Measurements from ENCODE around the gene TLR7.

GRCh38 chrX:12920990-12921389 is 54.1 kb downstream of the TLR7 start:
- TF ChIP-seq, protein P1, sequence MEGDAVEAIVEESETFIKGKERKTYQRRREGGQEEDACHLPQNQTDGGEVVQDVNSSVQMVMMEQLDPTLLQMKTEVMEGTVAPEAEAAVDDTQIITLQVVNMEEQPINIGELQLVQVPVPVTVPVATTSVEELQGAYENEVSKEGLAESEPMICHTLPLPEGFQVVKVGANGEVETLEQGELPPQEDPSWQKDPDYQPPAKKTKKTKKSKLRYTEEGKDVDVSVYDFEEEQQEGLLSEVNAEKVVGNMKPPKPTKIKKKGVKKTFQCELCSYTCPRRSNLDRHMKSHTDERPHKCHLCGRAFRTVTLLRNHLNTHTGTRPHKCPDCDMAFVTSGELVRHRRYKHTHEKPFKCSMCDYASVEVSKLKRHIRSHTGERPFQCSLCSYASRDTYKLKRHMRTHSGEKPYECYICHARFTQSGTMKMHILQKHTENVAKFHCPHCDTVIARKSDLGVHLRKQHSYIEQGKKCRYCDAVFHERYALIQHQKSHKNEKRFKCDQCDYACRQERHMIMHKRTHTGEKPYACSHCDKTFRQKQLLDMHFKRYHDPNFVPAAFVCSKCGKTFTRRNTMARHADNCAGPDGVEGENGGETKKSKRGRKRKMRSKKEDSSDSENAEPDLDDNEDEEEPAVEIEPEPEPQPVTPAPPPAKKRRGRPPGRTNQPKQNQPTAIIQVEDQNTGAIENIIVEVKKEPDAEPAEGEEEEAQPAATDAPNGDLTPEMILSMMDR (IDR thresholded peaks at IDR 0.05): no peak
- no peak for TF ChIP-seq POLR2A (IDR thresholded peaks at IDR 0.05)

Data from lower leg skin (tissue), 3 donors.